Glutamatergic neuron (in vitro differentiated cells): ENCODE results near the gene C20orf141. TPM values are rescaled to one million over a fixed set of nuclear protein-coding genes. Genes with fewer than 3 reads are reported as not detected.

Experiments
- DNase-seq: peaks from one replicate; pipeline ENCODE4 v3.0.0; 2022
- H3K27ac Mint-ChIP-seq: one replicate; pipeline ENCODE4 v1.8.0; 2020; ENCODE audit warnings: mild to moderate bottlenecking, mixed read lengths, inconsistent platforms; ENCODE audit not compliant: unreplicated experiment
- H3K27me3 Mint-ChIP-seq: one replicate; pipeline ENCODE4 v1.8.0; 2020; ENCODE audit warnings: mild to moderate bottlenecking, moderate library complexity, mixed read lengths, inconsistent platforms; ENCODE audit not compliant: unreplicated experiment
- H3K36me3 Mint-ChIP-seq: one replicate; pipeline ENCODE4 v1.8.0; 2020; ENCODE audit warnings: mild to moderate bottlenecking, mixed read lengths, inconsistent platforms; ENCODE audit not compliant: unreplicated experiment
- H3K4me1 Mint-ChIP-seq: one replicate; pipeline ENCODE4 v1.8.0; 2020; ENCODE audit warnings: mild to moderate bottlenecking, low read depth, mixed read lengths, inconsistent platforms; ENCODE audit not compliant: unreplicated experiment
- H3K4me3 Mint-ChIP-seq: one replicate; pipeline ENCODE4 v1.8.0; 2020; ENCODE audit warnings: mild to moderate bottlenecking, mixed read lengths, inconsistent platforms; ENCODE audit not compliant: unreplicated experiment
- H3K9me3 Mint-ChIP-seq: one replicate; pipeline ENCODE4 v1.8.0; 2020; ENCODE audit warnings: mild to moderate bottlenecking, moderate library complexity, mixed read lengths, inconsistent platforms; ENCODE audit not compliant: unreplicated experiment
- CTCF ChIP-seq: fragments of 200-600 bp; sonication (generic); IDR thresholded peaks from one replicate; pipeline ENCODE4 v1.5.0; 2021; ENCODE audit not compliant: partially characterized antibody, unreplicated experiment
- total RNA-seq: library from RNA; stranded (reverse); fragmentation: NEBNext Ultra II Directional; extraction: Animal tissue kit (Norgen Biotek cat#: 25700); gene quantifications from one replicate; pipeline ENCODE4 v1.2.1, GENCODE V29; 2021; ENCODE audit not compliant: unreplicated experiment

The C20orf141 gene
- total RNA-seq, 1 donor from 2014 or later = not detected

GRCh38 chr20:2816583-2817340, 2.0 kb downstream of the C20orf141 start:
- Mint-ChIP-seq H3K4me3 (no peak overlapping the region), H3K27ac (no peak overlapping the region), H3K9me3 (peaks cover 10% of the 10 kb centered on the region), H3K36me3 (peaks cover 8% of the 10 kb centered on the region), H3K27me3 (peaks cover 18% of the 10 kb centered on the region), H3K4me1 (peaks cover 13% of the 10 kb centered on the region)
- DNase-seq = no peak
- TF ChIP-seq CTCF = no peak

GRCh38 chr20:2817341-2817726, 2.5 kb downstream of the C20orf141 start:
- TF ChIP-seq CTCF = no peak
- H3K27ac Mint-ChIP-seq = no peak overlapping the region
- no peak for DNase-seq
- H3K4me3 Mint-ChIP-seq = no peak overlapping the region
- H3K9me3 Mint-ChIP-seq = peaks cover 11% of the 10 kb centered on the region
- peaks cover 5% of the 10 kb centered on the region for H3K36me3 Mint-ChIP-seq
- H3K4me1 Mint-ChIP-seq = peaks cover 13% of the 10 kb centered on the region
- H3K27me3 Mint-ChIP-seq = peaks cover 19% of the 10 kb centered on the region

- Mint-ChIP-seq H3K9me3 (peaks cover 11% of the 10 kb centered on the region), H3K4me3 (no peak overlapping the region), H3K27me3 (peaks cover 19% of the 10 kb centered on the region), H3K27ac (no peak overlapping the region), H3K36me3 (peaks cover 5% of the 10 kb centered on the region), H3K4me1 (peaks cover 13% of the 10 kb centered on the region)
- DNase-seq = no peak
- TF ChIP-seq CTCF = no peak
Measured at GRCh38 chr20:2817891-2818595, 3.3 kb downstream of the C20orf141 start.

- H3K9me3 Mint-ChIP-seq = peaks cover 9% of the 10 kb centered on the region
- peaks cover 16% of the 10 kb centered on the region for H3K27me3 Mint-ChIP-seq
- no peak overlapping the region for H3K27ac Mint-ChIP-seq
- no peak for TF ChIP-seq CTCF
- no peak for DNase-seq
- H3K36me3 Mint-ChIP-seq = peaks cover 5% of the 10 kb centered on the region
- peaks cover 3% of the 10 kb centered on the region for H3K4me1 Mint-ChIP-seq
- peak overlapping the region; percentile 60 for H3K4me3 Mint-ChIP-seq
Measured at GRCh38 chr20:2820084-2820895, 5.5 kb downstream of the C20orf141 start.
